Inflammatory macrophage (primary cell): ENCODE measurements around the gene GALM.
"Not testable (repeated sequence)": the region's sequence is repeated elsewhere in the genome, so short reads cannot be mapped to it uniquely, and the experiment has no call there.

Experiments
- DNase-seq, 2 donors: peaks; one replicate each; pipeline ENCODE4 v3.0.0-alpha.2; 2020 to 2022

The GALM gene

GRCh38 chr2:38742797-38743559, 77.1 kb downstream of the GALM start:
- no peak for DNase-seq

GRCh38 chr2:38743672-38744398, 77.9 kb downstream of the GALM start:
- no peak for DNase-seq

- DNase-seq, result no peak
These were observed 78.5 kb downstream of the GALM start for GRCh38 chr2:38744399-38744780.

- no peak for DNase-seq
These were observed 79.4 kb downstream of the GALM start for GRCh38 chr2:38745267-38745666.

- DNase-seq, result no peak
These were observed 81.1 kb downstream of the GALM start for GRCh38 chr2:38747007-38747424.

- no peak for DNase-seq
These were observed 81.9 kb downstream of the GALM start for GRCh38 chr2:38747819-38748218.

- no peak for DNase-seq
These were observed 82.5 kb downstream of the GALM start for GRCh38 chr2:38748391-38748790.

GRCh38 chr2:38748943-38749804, 83.3 kb downstream of the GALM start:
- DNase-seq, result no peak

- peak; percentile 22 to 57 for DNase-seq
These were observed 84.3 kb downstream of the GALM start for GRCh38 chr2:38750011-38750890.

GRCh38 chr2:38750891-38751595, 85.1 kb downstream of the GALM start, which contains the start of gene SRSF7:
TSS of gene SRSF7 (minus strand) at chr2:38751361. CDS start at chr2:38751256, 105 bp downstream.
- DNase-seq, result peak; percentile 99

GRCh38 chr2:38751596-38752410, 85.9 kb downstream of the GALM start:
- DNase-seq, result no peak

GRCh38 chr2:38754049-38754448, 88.1 kb downstream of the GALM start:
- no peak for DNase-seq

GRCh38 chr2:38754506-38754905, 88.6 kb downstream of the GALM start:
- DNase-seq, result peak; percentile 9 to 26

GRCh38 chr2:38755891-38756290, 90.0 kb downstream of the GALM start:
- DNase-seq, result not testable (repeated sequence)

GRCh38 chr2:38763228-38763627, 97.3 kb downstream of the GALM start:
- DNase-seq, result peak in 1 of 2 donors; percentile 9

GRCh38 chr2:38763728-38764127, 97.8 kb downstream of the GALM start:
- DNase-seq, result no peak

- DNase-seq, result no peak
These were observed 99.2 kb downstream of the GALM start for GRCh38 chr2:38765149-38765548.

GRCh38 chr2:38765551-38765950, 99.6 kb downstream of the GALM start:
- DNase-seq, result no peak

- no peak for DNase-seq
These were observed 105.7 kb downstream of the GALM start for GRCh38 chr2:38771632-38772031.
